H9 (cell line): ENCODE results near the gene NSD1. TPM values are rescaled to one million over a fixed set of nuclear protein-coding genes. Genes with fewer than 3 reads are reported as not detected.

Experiments
- DNase-seq: peaks from one replicate; pipeline ENCODE4 v3.0.0-alpha.2; 2017
- H2AFZ ChIP-seq: one replicate; pipeline ENCODE4 v1.6.1; 2013; ENCODE audit warnings: mild to moderate bottlenecking, low read length, control low read depth, moderate library complexity
- H2AK5ac ChIP-seq: 2 replicates; pipeline ENCODE4 v1.6.1; 2013; ENCODE audit warnings: low read length, control low read depth, mixed read lengths; ENCODE audit not compliant: insufficient read length
- H2BK120ac ChIP-seq: one replicate; pipeline ENCODE4 v1.6.1; 2013; ENCODE audit warnings: low read depth, mild to moderate bottlenecking, low read length, control low read depth, inconsistent platforms; ENCODE audit not compliant: poor library complexity, severe bottlenecking
- H2BK12ac ChIP-seq: 2 replicates; pipeline ENCODE4 v1.6.1; 2013; ENCODE audit warnings: low read length, control low read depth, mixed read lengths, low read depth; ENCODE audit not compliant: insufficient read length
- H2BK15ac ChIP-seq: 2 replicates; pipeline ENCODE4 v1.6.1; 2013; ENCODE audit warnings: low read depth, low read length, control low read depth
- H2BK20ac ChIP-seq: one replicate; pipeline ENCODE4 v1.6.1; 2013; ENCODE audit warnings: low read depth, mild to moderate bottlenecking, low read length, control low read depth, inconsistent platforms; ENCODE audit not compliant: poor library complexity, severe bottlenecking
- H2BK5ac ChIP-seq: 2 replicates; pipeline ENCODE4 v1.6.1; 2013; ENCODE audit warnings: low read length, control low read depth, mixed read lengths; ENCODE audit not compliant: insufficient read length
- H3K14ac ChIP-seq: 2 replicates; pipeline ENCODE4 v1.6.1; 2013; ENCODE audit warnings: low read length, control low read depth; ENCODE audit not compliant: insufficient read depth
- H3K18ac ChIP-seq: 2 replicates; pipeline ENCODE4 v1.6.1; 2013; ENCODE audit warnings: low read depth, mild to moderate bottlenecking, mixed read lengths, low read length, control low read depth; ENCODE audit not compliant: insufficient read length
- H3K23ac ChIP-seq: 2 replicates; pipeline ENCODE4 v1.6.1; 2013; ENCODE audit warnings: low read length, control low read depth, mixed read lengths, low read depth; ENCODE audit not compliant: insufficient read length
- H3K23me2 ChIP-seq: 2 replicates; pipeline ENCODE4 v1.6.1; 2013; ENCODE audit warnings: low read depth, mild to moderate bottlenecking, mixed read lengths, low read length, control low read depth; ENCODE audit not compliant: insufficient read length, poor library complexity, severe bottlenecking
- H3K27ac ChIP-seq: 2 replicates; pipeline ENCODE4 v1.5.1; 2013; ENCODE audit warnings: low read length, control low read depth, mixed read lengths, low read depth; ENCODE audit not compliant: insufficient read length
- H3K27me3 ChIP-seq: 2 replicates; pipeline ENCODE4 v1.6.1; 2013; ENCODE audit warnings: low read length, control low read depth, inconsistent platforms; ENCODE audit not compliant: insufficient read depth
- H3K4ac ChIP-seq: 2 replicates; pipeline ENCODE4 v1.6.1; 2013; ENCODE audit warnings: low read depth, mild to moderate bottlenecking, control low read depth, inconsistent platforms, low read length, moderate library complexity
- H3K4me1 ChIP-seq: 2 replicates; pipeline ENCODE4 v1.6.1; 2013; ENCODE audit warnings: low read length, control low read depth, inconsistent platforms; ENCODE audit not compliant: insufficient read depth
- H3K4me2 ChIP-seq: 2 replicates; pipeline ENCODE4 v1.6.1; 2013; ENCODE audit warnings: low read length, control low read depth, mixed read lengths; ENCODE audit not compliant: insufficient read length, insufficient read depth
- H3K56ac ChIP-seq: 2 replicates; pipeline ENCODE4 v1.6.1; 2013; ENCODE audit warnings: low read depth, mild to moderate bottlenecking, mixed read lengths, low read length, control low read depth; ENCODE audit not compliant: insufficient read length
- H3K79me1 ChIP-seq: 2 replicates; pipeline ENCODE4 v1.6.1; 2013; ENCODE audit warnings: low read depth, mild to moderate bottlenecking, moderate library complexity, low read length, control low read depth, inconsistent platforms; ENCODE audit not compliant: insufficient read depth, poor library complexity, severe bottlenecking
- H3K79me2 ChIP-seq: 2 replicates; pipeline ENCODE4 v1.6.1; 2013; ENCODE audit warnings: low read length, control low read depth, inconsistent platforms; ENCODE audit not compliant: insufficient read depth
- H3K9ac ChIP-seq: 2 replicates; pipeline ENCODE4 v1.6.1; 2013; ENCODE audit warnings: low read length, control low read depth, mixed read lengths; ENCODE audit not compliant: insufficient read length; ENCODE audit errors: extremely low read depth
- H3K9me3 ChIP-seq: one replicate; pipeline ENCODE4 v1.6.1; 2013; ENCODE audit warnings: low read depth, low read length, inconsistent platforms; ENCODE audit not compliant: control insufficient read depth
- H3T11ph ChIP-seq: one replicate; pipeline ENCODE4 v1.6.1; 2013; ENCODE audit warnings: mild to moderate bottlenecking, low read length, control low read depth, inconsistent platforms
- H4K20me1 ChIP-seq: one replicate; pipeline ENCODE4 v1.6.1; 2013; ENCODE audit not compliant: control insufficient read depth, insufficient read length, insufficient read depth
- H4K5ac ChIP-seq: 2 replicates; pipeline ENCODE4 v1.6.1; 2013; ENCODE audit warnings: low read depth, mild to moderate bottlenecking, mixed read lengths, low read length, control low read depth; ENCODE audit not compliant: insufficient read length
- H4K8ac ChIP-seq: replicated peaks from 2 replicates; pipeline ENCODE4 v1.6.1; 2013; ENCODE audit warnings: low read length, control low read depth, mixed read lengths, low read depth; ENCODE audit not compliant: insufficient read length
- H4K91ac ChIP-seq: 2 replicates; pipeline ENCODE4 v1.6.1; 2013; ENCODE audit warnings: low read depth, mild to moderate bottlenecking, moderate library complexity, mixed read lengths, low read length, control low read depth; ENCODE audit not compliant: insufficient read length
- H3K27ac Mint-ChIP-seq, 3 experiments: 2 replicates in 2 of 3; 3 replicates in 1 of 3; pipeline ENCODE4 v1.8.0; 2020 to 2021; ENCODE audit warnings: mixed read lengths in 3 of 3, mild to moderate bottlenecking in 1 of 3, moderate library complexity in 1 of 3
- H3K27me3 Mint-ChIP-seq: 2 replicates; pipeline ENCODE4 v1.8.0; 2021; ENCODE audit warnings: low read depth, mild to moderate bottlenecking, moderate library complexity, mixed read lengths
- H3K36me3 Mint-ChIP-seq, 3 experiments: 2 replicates in 2 of 3; 3 replicates in 1 of 3; pipeline ENCODE4 v1.8.0; 2020 to 2021; ENCODE audit warnings: low read depth in 3 of 3, mixed read lengths in 3 of 3; ENCODE audit not compliant: insufficient read depth in 1 of 3
- H3K4me1 Mint-ChIP-seq, 2 experiments: 2 replicates each; pipeline ENCODE4 v1.8.0; 2020; ENCODE audit warnings: mixed read lengths in 2 of 2
- H3K4me3 Mint-ChIP-seq, 2 experiments: 2 replicates in 1 of 2; 3 replicates in 1 of 2; pipeline ENCODE4 v1.8.0; 2020 to 2021; ENCODE audit warnings: mild to moderate bottlenecking in 2 of 2, mixed read lengths in 2 of 2, moderate library complexity in 1 of 2
- H3K9me3 Mint-ChIP-seq, 2 experiments: 2 replicates in 1 of 2; 3 replicates in 1 of 2; pipeline ENCODE4 v1.8.0; 2020; ENCODE audit warnings: mild to moderate bottlenecking in 2 of 2, mixed read lengths in 2 of 2, moderate library complexity in 1 of 2
- WGBS: extraction: QIAGEN DNeasy Blood & Tissue Kit; methylation state at CpG from one replicate; pipeline ENCODE4 v1.1.7; 2013; ENCODE audit warnings: missing lambda C conversion rate, low lambda C conversion rate, mixed read lengths; ENCODE audit not compliant: insufficient read length; ENCODE audit errors: extremely low coverage; 5-methylcytosine and 5-hydroxymethylcytosine counted together
- total RNA-seq: library from RNA; stranded (reverse); gene quantifications from 2 replicates; pipeline ENCODE4 v1.2.1, GENCODE V29; 2021
- TF ChIP-seq, protein P1 (sequence below): fragments of 200-600 bp; sonication (generic); conservative IDR thresholded peaks from 3 replicates; pipeline ENCODE4 v1.8.0; 2021; ENCODE audit warnings: antibody characterized with exemption, mild to moderate bottlenecking

Gene NSD1
- total RNA-seq, 1 experiment from 2014 or later: 213 TPM

DNA sequence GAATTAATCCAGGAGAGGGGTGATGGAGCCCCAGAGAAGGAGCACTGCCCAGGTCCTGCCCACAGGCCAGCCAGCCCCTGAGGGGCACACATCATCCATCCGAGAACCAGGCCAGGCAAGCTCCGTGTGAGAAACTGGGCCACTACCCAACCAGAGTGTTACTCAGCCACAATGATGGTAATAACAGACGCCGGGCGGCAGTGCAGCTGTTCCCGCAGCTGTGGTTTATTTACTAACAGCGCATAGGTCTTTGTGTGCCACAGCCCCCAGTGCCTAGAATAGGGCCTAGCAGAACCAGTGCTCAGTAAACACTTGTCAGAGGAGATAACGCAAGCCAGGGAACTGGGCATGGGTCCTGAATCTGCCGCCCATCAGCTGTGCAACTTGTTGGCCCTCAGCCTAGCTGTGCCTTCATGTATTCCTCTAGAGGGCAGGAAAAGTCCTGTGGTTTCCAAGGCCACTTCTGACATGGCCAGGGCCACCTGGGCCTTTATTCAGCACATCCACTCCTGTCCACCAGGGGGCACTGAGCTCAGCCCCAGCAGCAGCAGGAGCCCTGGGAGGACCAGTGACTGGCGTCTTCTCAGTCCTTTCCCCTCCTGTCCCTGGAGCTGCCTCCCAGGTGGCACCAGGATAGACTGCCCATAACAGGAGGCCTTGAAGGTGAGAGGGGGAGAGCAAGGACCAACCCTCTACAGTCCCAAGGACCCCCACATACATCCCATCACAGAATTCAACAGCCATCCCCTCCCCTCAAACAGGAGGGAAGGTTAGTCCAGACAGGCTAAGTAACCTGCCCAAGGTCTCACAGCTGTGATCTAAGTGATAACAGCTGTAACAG lies 176.0 kb downstream of the NSD1 start:
- TF ChIP-seq, protein P1, sequence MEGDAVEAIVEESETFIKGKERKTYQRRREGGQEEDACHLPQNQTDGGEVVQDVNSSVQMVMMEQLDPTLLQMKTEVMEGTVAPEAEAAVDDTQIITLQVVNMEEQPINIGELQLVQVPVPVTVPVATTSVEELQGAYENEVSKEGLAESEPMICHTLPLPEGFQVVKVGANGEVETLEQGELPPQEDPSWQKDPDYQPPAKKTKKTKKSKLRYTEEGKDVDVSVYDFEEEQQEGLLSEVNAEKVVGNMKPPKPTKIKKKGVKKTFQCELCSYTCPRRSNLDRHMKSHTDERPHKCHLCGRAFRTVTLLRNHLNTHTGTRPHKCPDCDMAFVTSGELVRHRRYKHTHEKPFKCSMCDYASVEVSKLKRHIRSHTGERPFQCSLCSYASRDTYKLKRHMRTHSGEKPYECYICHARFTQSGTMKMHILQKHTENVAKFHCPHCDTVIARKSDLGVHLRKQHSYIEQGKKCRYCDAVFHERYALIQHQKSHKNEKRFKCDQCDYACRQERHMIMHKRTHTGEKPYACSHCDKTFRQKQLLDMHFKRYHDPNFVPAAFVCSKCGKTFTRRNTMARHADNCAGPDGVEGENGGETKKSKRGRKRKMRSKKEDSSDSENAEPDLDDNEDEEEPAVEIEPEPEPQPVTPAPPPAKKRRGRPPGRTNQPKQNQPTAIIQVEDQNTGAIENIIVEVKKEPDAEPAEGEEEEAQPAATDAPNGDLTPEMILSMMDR: peak; percentile 98
- Histone ChIP-seq H2BK20ac (no peak overlapping the region), H2BK15ac (no peak overlapping the region), H3K56ac (no peak overlapping the region), H3K23me2 (peaks cover 14% of the 10 kb centered on the region), H3K4me1 (no peaks in the 10 kb centered on the region), H3T11ph (no peak overlapping the region), H3K79me2 (peaks cover 2% of the 10 kb centered on the region; the same call in 1 of the 2 replicates), H4K91ac (no peak overlapping the region), H3K14ac (no peak overlapping the region), H2BK5ac (no peak overlapping the region), H4K5ac (no peak overlapping the region), H2BK12ac (no peak overlapping the region), H3K27ac (no peak overlapping the region), H3K4ac (no peak overlapping the region), H3K27me3 (no peaks in the 10 kb centered on the region), H2AFZ (no peak overlapping the region), H4K20me1 (peaks cover 5% of the 10 kb centered on the region), H2AK5ac (no peak overlapping the region), H3K23ac (no peak overlapping the region), H3K9me3 (no peaks in the 10 kb centered on the region), H3K4me2 (no peak overlapping the region), H3K18ac (no peak overlapping the region), H3K9ac (no peak overlapping the region), H2BK120ac (no peak overlapping the region), H4K8ac (no peak overlapping the region), H3K79me1 (no peaks in the 10 kb centered on the region)
- H3K9me3 Mint-ChIP-seq: no peaks in the 10 kb centered on the region
- WGBS: no CpG with 5 or more reads among the region's 10 CpGs
- H3K4me1 Mint-ChIP-seq: peaks cover 22 to 25% of the 10 kb centered on the region in 2 experiments
- peak overlapping the region; percentile 44 to 70; a peak in 4 of 5 replicates for H3K4me3 Mint-ChIP-seq
- no peaks in the 10 kb centered on the region; the same call in 1 of the 2 replicates for H3K27me3 Mint-ChIP-seq
- peak; percentile 96 for DNase-seq
- peaks cover 22 to 30% (median 26%) of the 10 kb centered on the region in 3 experiments for H3K36me3 Mint-ChIP-seq
- 0 out of 7 replicates have a peak overlapping the region, but pooled peaks of 2 of the 3 experiments have one; percentile 53 to 55 for H3K27ac Mint-ChIP-seq
